CD14-positive monocyte (primary cell): ENCODE data around the gene ACTG1. TPM values are rescaled to one million over a fixed set of nuclear protein-coding genes. Genes with fewer than 3 reads are reported as not detected.

Experiments used
- DNase-seq, 3 donors: peaks; one replicate each; pipeline ENCODE4 v3.0.0-alpha.2; 2011 to 2022
- H2AFZ ChIP-seq: 2 replicates; pipeline ENCODE4 v1.6.0; 2012; ENCODE audit warnings: mild to moderate bottlenecking, low read depth, low read length, inconsistent platforms; ENCODE audit not compliant: insufficient read depth, poor library complexity, severe bottlenecking
- H3K27ac ChIP-seq, 2 donors: 1 replicate in 1 of 2; 2 replicates in 1 of 2; pipeline ENCODE4 v1.5.1; 2012 to 2013; ENCODE audit warnings: low read length in 2 of 2, control low read depth in 1 of 2, inconsistent platforms in 1 of 2, low read depth in 1 of 2, mild to moderate bottlenecking in 1 of 2
- H3K27me3 ChIP-seq, 2 donors: one replicate each; pipeline versions ENCODE4 v1.6.0 to v1.6.1; 2011 to 2013; ENCODE audit warnings: low read length in 2 of 2; ENCODE audit not compliant: control insufficient read depth in 2 of 2, insufficient read depth in 2 of 2
- H3K36me3 ChIP-seq, 2 donors: replicated peaks in 1 of 2; 1 replicate in 1 of 2; 2 replicates in 1 of 2; pipeline versions ENCODE4 v1.5.1 to v1.6.1; 2012 to 2013; ENCODE audit warnings: low read length in 2 of 2, control low read depth in 1 of 2, inconsistent platforms in 1 of 2, mild to moderate bottlenecking in 1 of 2; ENCODE audit not compliant: insufficient read depth in 2 of 2, control insufficient read depth in 1 of 2
- H3K4me1 ChIP-seq, 2 donors: 1 replicate in 1 of 2; 2 replicates in 1 of 2; pipeline versions ENCODE4 v1.5.1 to v1.6.1; 2012 to 2013; ENCODE audit warnings: low read length in 2 of 2, control low read depth in 1 of 2, inconsistent platforms in 1 of 2, mild to moderate bottlenecking in 1 of 2, moderate library complexity in 1 of 2; ENCODE audit not compliant: insufficient read depth in 2 of 2, control insufficient read depth in 1 of 2
- H3K4me2 ChIP-seq: replicated peaks from 2 replicates; pipeline ENCODE3; 2012; ENCODE audit warnings: low read length, moderate library complexity, mild to moderate bottlenecking; ENCODE audit not compliant: poor library complexity, severe bottlenecking; ENCODE audit errors: extremely low read depth
- H3K4me3 ChIP-seq, 3 experiments: fragments of 200-600 bp in 1 of 3; sonication (generic) in 1 of 3; replicated peaks in 1 of 3; 1 replicate in 2 of 3; 2 replicates in 1 of 3; pipeline ENCODE4 v1.5.1; 2011 to 2013; ENCODE audit warnings: low read length in 3 of 3, mild to moderate bottlenecking in 3 of 3, control low read depth in 2 of 3, low read depth in 2 of 3, inconsistent platforms in 1 of 3, moderate library complexity in 1 of 3
- H3K79me2 ChIP-seq: 2 replicates; pipeline ENCODE4 v1.6.0; 2012; ENCODE audit warnings: mild to moderate bottlenecking, control low read depth, inconsistent platforms, low read length, moderate library complexity; ENCODE audit not compliant: insufficient read depth
- H3K9ac ChIP-seq: 2 replicates; pipeline ENCODE4 v1.6.0; 2017; ENCODE audit warnings: low read length, mild to moderate bottlenecking; ENCODE audit not compliant: insufficient read depth, poor library complexity, severe bottlenecking
- H3K9me3 ChIP-seq, 2 donors: replicated peaks in 1 of 2; 1 replicate in 1 of 2; 2 replicates in 1 of 2; pipeline versions ENCODE4 v1.5.1 to v1.6.1; 2012 to 2013; ENCODE audit warnings: low read length in 2 of 2, control low read depth in 1 of 2; ENCODE audit not compliant: control insufficient read depth in 1 of 2, insufficient read depth in 1 of 2
- H4K20me1 ChIP-seq: 2 replicates; pipeline ENCODE4 v1.6.0; 2012; ENCODE audit warnings: mild to moderate bottlenecking, low read length, control low read depth, moderate library complexity; ENCODE audit not compliant: insufficient read depth
- H3K27ac Mint-ChIP-seq, 7 donors: one replicate each; pipeline ENCODE4 v1.8.0; 2020; ENCODE audit warnings: mild to moderate bottlenecking in 7 of 7, mixed read lengths in 7 of 7, moderate library complexity in 6 of 7, inconsistent platforms in 2 of 7
- H3K27me3 Mint-ChIP-seq, 3 donors: one replicate each; pipeline ENCODE4 v1.8.0; 2021 to 2022; ENCODE audit warnings: low read depth in 3 of 3, mild to moderate bottlenecking in 3 of 3, mixed read lengths in 3 of 3, moderate library complexity in 3 of 3, inconsistent platforms in 1 of 3
- H3K36me3 Mint-ChIP-seq, 2 donors: one replicate each; pipeline ENCODE4 v1.8.0; 2020; ENCODE audit warnings: mixed read lengths in 2 of 2, inconsistent platforms in 1 of 2, mild to moderate bottlenecking in 1 of 2
- H3K4me1 Mint-ChIP-seq: one replicate; pipeline ENCODE4 v1.8.0; 2020; ENCODE audit warnings: mild to moderate bottlenecking, mixed read lengths
- H3K4me3 Mint-ChIP-seq, 2 donors: one replicate each; pipeline ENCODE4 v1.8.0; 2020; ENCODE audit warnings: mild to moderate bottlenecking in 2 of 2, mixed read lengths in 2 of 2, moderate library complexity in 1 of 2
- H3K9me3 Mint-ChIP-seq, 7 donors: one replicate each; pipeline ENCODE4 v1.8.0; 2020 to 2022; ENCODE audit warnings: mixed read lengths in 7 of 7, mild to moderate bottlenecking in 6 of 7, moderate library complexity in 6 of 7, inconsistent platforms in 2 of 7
- WGBS: methylation state at CpG from one replicate; pipeline ENCODE4 v1.1.5; 2013; ENCODE audit warnings: missing lambda C conversion rate; ENCODE audit not compliant: insufficient coverage; 5-methylcytosine and 5-hydroxymethylcytosine counted together
- intact Hi-C, 2 donors: fragments of 100-400 bp; cut with micrococcal nuclease; formaldehyde crosslinking; loops; one replicate each; pipeline versions ENCODE4 v1.15.0 to v1.15.1; 2023
- polyA plus RNA-seq, 3 donors: library from polyadenylated mRNA; depleted of rRNA in 1 of 3; unstranded in 2 of 3; stranded (reverse) in 1 of 3; fragments of 300-500 nt in 2 of 3; fragments of >200 nt in 1 of 3; fragmentation: Illumina TruSeq in 2 of 3; gene quantifications; 1 replicate in 2 of 3; 2 replicates in 1 of 3; pipeline ENCODE4 v1.2.3, GENCODE V29; 2012 to 2021
- TF ChIP-seq, protein P1 (sequence below): fragments of 200-600 bp; IDR thresholded peaks from one replicate; pipeline ENCODE4 v1.8.0; 2022; ENCODE audit warnings: antibody characterized with exemption, mild to moderate bottlenecking

The ACTG1 gene
- polyA plus RNA-seq, 3 donors, result 1,133 to 3,195 (median 1,620) TPM

DNA sequence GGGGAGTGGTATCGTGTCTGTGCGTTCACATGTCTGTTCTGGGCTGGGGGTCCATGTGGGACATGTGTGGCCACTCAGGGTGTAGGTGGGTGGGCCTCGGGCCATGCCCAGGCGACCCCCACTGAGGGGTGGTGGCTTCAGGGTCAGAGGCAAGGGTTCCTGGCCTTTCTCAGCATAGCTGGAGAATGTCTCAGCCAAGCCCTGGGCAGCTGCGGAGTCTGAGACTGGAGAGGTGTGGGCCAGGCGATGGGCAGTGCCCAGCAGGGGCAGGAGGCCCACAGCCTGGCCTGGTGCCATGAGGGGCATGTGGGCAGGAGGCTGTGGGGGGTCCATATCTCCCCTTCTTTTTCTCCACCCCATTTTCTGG lies 16.8 kb upstream of the ACTG1 start:
- no peak overlapping the region for H3K4me2 ChIP-seq
- no peak overlapping the region for H2AFZ ChIP-seq
- Mint-ChIP-seq H3K4me1 (peaks cover 2% of the 10 kb centered on the region), H3K36me3 (no peaks in the 10 kb centered on the region), H3K27me3 (peaks cover 16 to 58% (median 39%) of the 10 kb centered on the region in 3 donors), H3K9me3 (no peaks in the 10 kb centered on the region), H3K4me3 (no peak overlapping the region), H3K27ac (peak overlapping the region in 1 of 7 donors; percentile 5)
- WGBS, result 88% methylated on average over 4 of the region's 6 CpGs
- intact Hi-C loops, result no loop called here
- peaks cover 0 to 46% of the 10 kb centered on the region in 2 donors for H3K27me3 ChIP-seq
- H4K20me1 ChIP-seq, result no peaks in the 10 kb centered on the region
- no peaks in the 10 kb centered on the region for H3K79me2 ChIP-seq
- TF ChIP-seq, protein P1, sequence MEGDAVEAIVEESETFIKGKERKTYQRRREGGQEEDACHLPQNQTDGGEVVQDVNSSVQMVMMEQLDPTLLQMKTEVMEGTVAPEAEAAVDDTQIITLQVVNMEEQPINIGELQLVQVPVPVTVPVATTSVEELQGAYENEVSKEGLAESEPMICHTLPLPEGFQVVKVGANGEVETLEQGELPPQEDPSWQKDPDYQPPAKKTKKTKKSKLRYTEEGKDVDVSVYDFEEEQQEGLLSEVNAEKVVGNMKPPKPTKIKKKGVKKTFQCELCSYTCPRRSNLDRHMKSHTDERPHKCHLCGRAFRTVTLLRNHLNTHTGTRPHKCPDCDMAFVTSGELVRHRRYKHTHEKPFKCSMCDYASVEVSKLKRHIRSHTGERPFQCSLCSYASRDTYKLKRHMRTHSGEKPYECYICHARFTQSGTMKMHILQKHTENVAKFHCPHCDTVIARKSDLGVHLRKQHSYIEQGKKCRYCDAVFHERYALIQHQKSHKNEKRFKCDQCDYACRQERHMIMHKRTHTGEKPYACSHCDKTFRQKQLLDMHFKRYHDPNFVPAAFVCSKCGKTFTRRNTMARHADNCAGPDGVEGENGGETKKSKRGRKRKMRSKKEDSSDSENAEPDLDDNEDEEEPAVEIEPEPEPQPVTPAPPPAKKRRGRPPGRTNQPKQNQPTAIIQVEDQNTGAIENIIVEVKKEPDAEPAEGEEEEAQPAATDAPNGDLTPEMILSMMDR, result no peak
- no peaks in the 10 kb centered on the region for H3K4me1 ChIP-seq
- DNase-seq, result no peak
- no peak overlapping the region for H3K27ac ChIP-seq
- no peak overlapping the region for H3K9ac ChIP-seq
- no peaks in the 10 kb centered on the region for H3K36me3 ChIP-seq
- no peak overlapping the region for H3K4me3 ChIP-seq
- no peaks in the 10 kb centered on the region for H3K9me3 ChIP-seq

DNA sequence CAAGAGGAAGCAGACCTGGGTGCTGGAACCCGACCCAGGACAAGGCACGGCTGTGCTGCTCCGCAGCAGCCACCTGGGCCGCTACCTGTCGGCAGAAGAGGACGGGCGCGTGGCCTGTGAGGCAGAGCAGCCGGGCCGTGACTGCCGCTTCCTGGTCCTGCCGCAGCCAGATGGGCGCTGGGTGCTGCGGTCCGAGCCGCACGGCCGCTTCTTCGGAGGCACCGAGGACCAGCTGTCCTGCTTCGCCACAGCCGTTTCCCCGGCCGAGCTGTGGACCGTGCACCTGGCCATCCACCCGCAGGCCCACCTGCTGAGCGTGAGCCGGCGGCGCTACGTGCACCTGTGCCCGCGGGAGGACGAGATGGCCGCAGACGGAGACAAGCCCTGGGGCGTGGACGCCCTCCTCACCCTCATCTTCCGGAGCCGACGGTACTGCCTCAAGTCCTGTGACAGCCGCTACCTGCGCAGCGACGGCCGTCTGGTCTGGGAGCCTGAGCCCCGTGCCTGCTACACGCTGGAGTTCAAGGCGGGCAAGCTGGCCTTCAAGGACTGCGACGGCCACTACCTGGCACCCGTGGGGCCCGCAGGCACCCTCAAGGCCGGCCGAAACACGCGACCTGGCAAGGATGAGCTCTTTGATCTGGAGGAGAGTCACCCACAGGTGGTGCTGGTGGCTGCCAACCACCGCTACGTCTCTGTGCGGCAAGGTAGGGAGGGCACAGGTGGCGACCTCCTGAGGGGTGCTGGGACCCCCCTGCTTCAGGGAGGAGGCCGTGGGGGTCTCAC lies 16.2 kb upstream of the ACTG1 start:
- Histone ChIP-seq H3K9ac (no peak overlapping the region), H3K4me2 (no peak overlapping the region), H4K20me1 (no peaks in the 10 kb centered on the region), H3K9me3 (no peaks in the 10 kb centered on the region), H2AFZ (no peak overlapping the region), H3K79me2 (no peaks in the 10 kb centered on the region), H3K4me1 (peaks cover 0 to under 1% of the 10 kb centered on the region in 2 donors), H3K36me3 (no peaks in the 10 kb centered on the region), H3K27ac (no peak overlapping the region), H3K27me3 (peaks cover 0 to 45% of the 10 kb centered on the region in 2 donors), H3K4me3 (no peak overlapping the region)
- intact Hi-C loops, result no loop called here
- Mint-ChIP-seq H3K4me3 (no peak overlapping the region), H3K4me1 (peaks cover 2% of the 10 kb centered on the region), H3K9me3 (no peaks in the 10 kb centered on the region), H3K36me3 (no peaks in the 10 kb centered on the region), H3K27ac (peak overlapping the region in 1 of 7 donors; percentile 5), H3K27me3 (peaks cover 11 to 58% (median 37%) of the 10 kb centered on the region in 3 donors)
- TF ChIP-seq, protein P1, result no peak
- no peak for DNase-seq
- 95% methylated on average over 60 of the region's 62 CpGs for WGBS
